GM12865 (cell line): Measurements from ENCODE around the gene TBC1D22A.
"Not testable (repeated sequence)": the region's sequence is repeated elsewhere in the genome, so short reads cannot be mapped to it uniquely, and the experiment has no call there.

ENCODE experiments used
- DNase-seq: peaks from one replicate; pipeline ENCODE4 v3.0.0; 2010; ENCODE audit warnings: low read depth
- H3K4me3 ChIP-seq: 2 replicates; pipeline ENCODE4 v1.5.1; 2011; ENCODE audit warnings: mild to moderate bottlenecking, low read depth, low read length, control low read depth
- TF ChIP-seq, protein P1 (sequence below): IDR thresholded peaks from 2 replicates; pipeline ENCODE4 v1.5.1; 2011; ENCODE audit warnings: low read length, control low read depth, low read depth, inconsistent platforms; ENCODE audit not compliant: insufficient read depth; ENCODE audit errors: missing control alignments

Gene TBC1D22A

DNA sequence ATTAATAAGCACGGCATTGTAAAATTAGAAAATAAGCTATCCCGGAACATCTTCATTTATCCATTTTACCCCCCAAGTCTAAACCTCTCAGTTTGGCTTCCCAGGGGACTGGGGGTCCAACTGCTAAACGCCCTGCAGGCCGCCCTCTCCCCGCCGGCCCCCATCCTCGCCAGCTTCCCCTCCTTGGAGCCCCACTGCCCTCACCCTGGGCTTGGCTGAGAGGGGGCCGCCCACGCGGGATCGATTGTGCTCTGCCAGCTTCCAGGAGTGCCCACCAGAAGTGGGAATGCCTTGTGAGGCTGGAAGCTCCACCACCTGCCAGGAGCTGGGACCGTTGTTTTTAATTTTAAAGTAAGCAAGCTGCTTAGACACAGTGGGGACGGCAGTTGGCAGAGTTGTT is 353.5 kb downstream of the TBC1D22A start:
- no peak overlapping the region for H3K4me3 ChIP-seq
- DNase-seq = no peak
- TF ChIP-seq, protein P1, sequence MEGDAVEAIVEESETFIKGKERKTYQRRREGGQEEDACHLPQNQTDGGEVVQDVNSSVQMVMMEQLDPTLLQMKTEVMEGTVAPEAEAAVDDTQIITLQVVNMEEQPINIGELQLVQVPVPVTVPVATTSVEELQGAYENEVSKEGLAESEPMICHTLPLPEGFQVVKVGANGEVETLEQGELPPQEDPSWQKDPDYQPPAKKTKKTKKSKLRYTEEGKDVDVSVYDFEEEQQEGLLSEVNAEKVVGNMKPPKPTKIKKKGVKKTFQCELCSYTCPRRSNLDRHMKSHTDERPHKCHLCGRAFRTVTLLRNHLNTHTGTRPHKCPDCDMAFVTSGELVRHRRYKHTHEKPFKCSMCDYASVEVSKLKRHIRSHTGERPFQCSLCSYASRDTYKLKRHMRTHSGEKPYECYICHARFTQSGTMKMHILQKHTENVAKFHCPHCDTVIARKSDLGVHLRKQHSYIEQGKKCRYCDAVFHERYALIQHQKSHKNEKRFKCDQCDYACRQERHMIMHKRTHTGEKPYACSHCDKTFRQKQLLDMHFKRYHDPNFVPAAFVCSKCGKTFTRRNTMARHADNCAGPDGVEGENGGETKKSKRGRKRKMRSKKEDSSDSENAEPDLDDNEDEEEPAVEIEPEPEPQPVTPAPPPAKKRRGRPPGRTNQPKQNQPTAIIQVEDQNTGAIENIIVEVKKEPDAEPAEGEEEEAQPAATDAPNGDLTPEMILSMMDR = no peak

DNA sequence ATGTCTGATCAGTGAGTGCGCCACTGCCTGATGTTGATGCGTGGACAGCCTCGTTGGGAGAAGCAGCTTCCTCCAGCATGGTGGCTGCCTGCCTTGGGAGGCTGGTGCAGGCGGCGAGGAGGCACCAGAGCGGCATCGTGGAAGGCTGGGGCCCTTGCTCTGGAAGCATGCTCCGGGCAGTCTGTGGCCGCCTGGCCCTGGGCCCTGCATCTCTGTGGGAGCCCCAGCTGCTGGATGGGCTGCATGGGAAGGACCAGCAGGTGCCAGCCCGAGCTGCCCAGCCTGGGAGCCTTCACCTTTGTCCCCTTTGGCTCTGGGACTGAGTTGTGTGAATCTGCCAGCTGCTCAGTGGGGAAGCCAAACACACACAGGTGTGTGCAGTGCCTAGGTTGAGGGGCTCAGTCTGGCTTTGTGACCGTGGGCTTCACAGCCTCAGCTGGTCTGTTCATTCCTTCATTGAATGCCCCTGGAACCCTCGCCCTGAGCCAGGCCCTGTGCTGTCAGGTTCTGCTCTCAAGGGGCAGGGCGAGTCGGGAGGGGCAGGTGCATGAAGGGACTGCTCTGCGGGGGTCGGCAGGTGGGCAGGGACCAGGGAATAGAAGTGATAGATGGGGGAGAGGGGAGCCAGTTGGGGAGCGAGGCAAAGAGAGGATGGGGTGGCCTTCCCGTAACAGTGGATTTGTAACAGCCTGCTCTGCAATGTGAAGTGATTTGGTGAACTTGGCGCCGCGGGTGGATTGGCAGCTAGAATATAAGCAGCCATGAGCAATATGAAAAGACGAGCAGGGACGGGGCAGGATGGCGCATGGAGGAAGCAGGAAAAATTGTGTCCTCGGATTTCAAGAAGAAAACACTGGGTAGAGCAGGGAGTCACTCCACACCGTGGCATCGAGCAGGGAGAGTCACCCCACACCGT is 354.2 kb downstream of the TBC1D22A start:
- TF ChIP-seq, protein P1 = no peak
- no peak for DNase-seq
- H3K4me3 ChIP-seq = no peak overlapping the region

DNA sequence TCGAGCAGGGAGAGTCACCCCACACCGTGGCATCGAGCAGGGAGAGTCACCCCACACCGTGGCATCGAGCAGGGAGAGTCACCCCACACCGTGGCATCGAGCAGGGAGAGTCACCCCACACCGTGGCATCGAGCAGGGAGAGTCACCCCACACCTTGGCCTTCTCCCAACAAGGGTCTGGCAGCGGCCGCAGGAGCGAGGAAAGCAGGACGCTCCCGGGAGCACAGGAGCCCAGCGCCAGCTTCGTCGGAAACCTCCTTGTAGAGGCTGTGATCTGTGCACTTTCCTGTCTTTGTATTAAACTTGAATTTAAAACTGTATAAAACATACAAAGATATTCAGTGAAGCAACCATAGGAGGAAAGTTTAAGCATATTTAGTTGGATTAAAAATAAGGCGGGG is 355.0 kb downstream of the TBC1D22A start:
- H3K4me3 ChIP-seq, DNase-seq: not testable (repeated sequence)

DNA sequence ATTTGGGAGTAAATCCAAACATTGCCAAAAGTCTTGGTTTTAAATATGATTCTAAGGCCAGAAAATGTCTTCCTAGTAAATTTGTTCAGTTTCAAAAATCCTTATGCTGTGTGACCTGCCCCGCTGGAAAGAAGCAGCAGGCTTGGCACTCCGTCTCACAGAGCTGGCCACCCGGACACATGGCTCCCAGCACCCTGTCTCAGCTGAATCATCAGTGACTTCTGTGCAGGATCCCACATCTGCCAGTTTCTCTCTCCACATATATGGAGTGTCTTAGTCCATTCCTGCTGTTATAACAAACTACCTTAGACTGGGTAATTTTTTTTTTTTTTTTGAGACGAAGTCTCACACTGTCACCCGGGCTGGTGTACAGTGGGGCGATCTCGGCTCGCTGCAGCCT is 356.7 kb downstream of the TBC1D22A start:
- TF ChIP-seq, protein P1 = no peak
- DNase-seq = no peak
- no peak overlapping the region for H3K4me3 ChIP-seq

DNA sequence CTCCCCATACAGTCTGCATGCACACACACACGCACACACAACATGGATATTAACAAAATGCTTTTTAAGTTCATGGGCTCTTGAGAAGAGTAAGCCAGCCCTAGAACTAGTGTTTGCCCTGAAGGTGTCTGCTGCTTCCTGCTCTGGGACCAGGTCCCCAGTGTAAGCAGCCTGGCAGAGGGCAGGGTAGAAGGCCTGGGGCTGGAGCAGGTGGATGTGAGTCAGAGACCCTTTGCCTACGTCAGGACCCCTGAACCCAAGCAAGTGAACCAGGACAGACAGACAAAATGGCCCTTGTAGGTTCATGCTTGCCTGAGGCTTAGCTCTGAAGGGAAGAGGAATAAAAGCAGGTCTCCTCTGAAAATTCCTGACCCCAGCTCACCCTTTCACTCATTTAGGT is 357.9 kb downstream of the TBC1D22A start:
- DNase-seq = no peak
- no peak overlapping the region for H3K4me3 ChIP-seq
- TF ChIP-seq, protein P1 = no peak

DNA sequence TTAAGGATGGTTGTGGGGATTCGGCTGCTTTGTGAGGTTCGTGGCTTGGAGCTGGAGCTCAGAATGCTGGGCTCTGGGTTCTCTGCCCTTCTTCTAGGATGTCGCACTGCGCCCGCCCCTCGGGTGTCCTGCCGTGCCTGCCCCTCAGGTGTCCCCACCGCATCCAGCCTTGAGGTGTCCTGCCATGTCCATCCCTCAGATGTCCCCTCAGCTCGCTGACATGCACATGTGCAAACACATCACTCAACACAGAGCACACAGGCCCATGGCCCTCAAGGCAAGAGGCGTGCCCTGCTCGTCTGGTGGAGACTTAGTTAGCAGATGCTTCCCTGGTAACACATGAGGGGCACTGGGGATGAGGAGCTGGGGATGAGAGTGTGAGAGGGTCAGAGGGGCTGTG is 359.3 kb downstream of the TBC1D22A start:
- no peak for DNase-seq
- TF ChIP-seq, protein P1 = no peak
- no peak overlapping the region for H3K4me3 ChIP-seq

DNA sequence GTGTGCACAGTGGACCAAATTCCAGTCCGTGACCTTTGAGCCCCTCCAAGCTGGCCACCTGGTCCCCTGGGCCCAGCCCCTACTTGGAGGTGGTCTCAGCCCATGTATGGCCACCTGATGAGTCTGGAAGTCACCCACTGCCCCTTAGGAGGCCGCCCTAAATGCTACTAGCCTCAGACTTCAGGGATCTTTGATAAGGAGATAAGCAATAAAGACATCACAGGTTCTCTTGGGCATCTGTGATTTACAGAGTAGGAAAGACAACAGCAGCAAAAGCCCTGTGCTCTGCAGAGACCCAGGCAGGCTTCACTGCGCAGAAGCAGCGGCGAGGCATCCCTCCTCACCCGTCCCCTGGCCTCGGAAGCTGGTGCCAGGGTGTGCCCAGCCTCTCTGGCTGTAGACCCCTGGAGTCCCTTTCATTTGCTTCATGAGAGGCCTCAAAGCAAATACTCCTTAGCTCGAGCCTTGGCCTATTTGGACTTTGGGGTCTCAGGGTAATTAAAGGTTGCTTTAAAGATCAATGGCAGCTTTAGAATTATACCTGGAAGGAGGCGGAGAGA is 360.1 kb downstream of the TBC1D22A start:
- H3K4me3 ChIP-seq = no peak overlapping the region
- TF ChIP-seq, protein P1 = no peak
- no peak for DNase-seq
